Measurements from ENCODE around the gene SNRPD1.
"Not testable (repeated sequence)": the region's sequence is repeated elsewhere in the genome, so short reads cannot be mapped to it uniquely, and the experiment has no call there.

GRCh38 chr18:21675354-21675753 lies 63.2 kb downstream of the SNRPD1 start:
- not testable (repeated sequence) for TF ChIP-seq CTCF (IDR thresholded peaks at IDR 0.05); REST (IDR thresholded peaks at IDR 0.05; ENCODE audit: insufficient read depth in 1 of 2, low read depth in 2 of 2, low read length in 1 of 2); POLR2AphosphoS5 (IDR thresholded peaks at IDR 0.05; ENCODE audit: low read depth, low read length)

Data from Panc1 (cell line).